Nephron progenitor cell (in vitro differentiated cells): Measurements from ENCODE around the gene RGS9BP.
A peak's percentile ranks its signal among the peaks of the same experiment; 100 is the strongest.

Experiments used
- DNase-seq: peaks from one replicate; pipeline ENCODE4 v3.0.0; 2021
- H3K27ac Mint-ChIP-seq: 2 replicates; pipeline ENCODE4 v1.8.0; 2021; ENCODE audit warnings: mild to moderate bottlenecking, moderate library complexity, mixed read lengths
- H3K27me3 Mint-ChIP-seq: 2 replicates; pipeline ENCODE4 v1.8.0; 2021; ENCODE audit warnings: mild to moderate bottlenecking, low read depth, mixed read lengths; ENCODE audit not compliant: poor library complexity
- H3K36me3 Mint-ChIP-seq: 2 replicates; pipeline ENCODE4 v1.8.0; 2021; ENCODE audit warnings: low read depth, mixed read lengths
- H3K4me1 Mint-ChIP-seq: 2 replicates; pipeline ENCODE4 v1.8.0; 2021; ENCODE audit warnings: mixed read lengths
- H3K4me3 Mint-ChIP-seq: 2 replicates; pipeline ENCODE4 v1.8.0; 2021; ENCODE audit warnings: mild to moderate bottlenecking, moderate library complexity, mixed read lengths
- H3K9me3 Mint-ChIP-seq: 2 replicates; pipeline ENCODE4 v1.8.0; 2021; ENCODE audit warnings: mild to moderate bottlenecking, moderate library complexity, mixed read lengths
- TF ChIP-seq, protein P1 (sequence below): fragments of 200-600 bp; sonication (generic); IDR thresholded peaks from 2 replicates; pipeline ENCODE4 v1.5.0; 2021; ENCODE audit warnings: antibody characterized with exemption

The RGS9BP gene

GRCh38 chr19:32677657-32678056 is 2.0 kb downstream of the RGS9BP start:
- Mint-ChIP-seq H3K27ac (no peak overlapping the region), H3K36me3 (no peaks in the 10 kb centered on the region), H3K4me1 (peaks cover 23% of the 10 kb centered on the region), H3K9me3 (no peaks in the 10 kb centered on the region), H3K4me3 (peak overlapping the region; percentile 58), H3K27me3 (peaks cover 68% of the 10 kb centered on the region)
- TF ChIP-seq, protein P1, sequence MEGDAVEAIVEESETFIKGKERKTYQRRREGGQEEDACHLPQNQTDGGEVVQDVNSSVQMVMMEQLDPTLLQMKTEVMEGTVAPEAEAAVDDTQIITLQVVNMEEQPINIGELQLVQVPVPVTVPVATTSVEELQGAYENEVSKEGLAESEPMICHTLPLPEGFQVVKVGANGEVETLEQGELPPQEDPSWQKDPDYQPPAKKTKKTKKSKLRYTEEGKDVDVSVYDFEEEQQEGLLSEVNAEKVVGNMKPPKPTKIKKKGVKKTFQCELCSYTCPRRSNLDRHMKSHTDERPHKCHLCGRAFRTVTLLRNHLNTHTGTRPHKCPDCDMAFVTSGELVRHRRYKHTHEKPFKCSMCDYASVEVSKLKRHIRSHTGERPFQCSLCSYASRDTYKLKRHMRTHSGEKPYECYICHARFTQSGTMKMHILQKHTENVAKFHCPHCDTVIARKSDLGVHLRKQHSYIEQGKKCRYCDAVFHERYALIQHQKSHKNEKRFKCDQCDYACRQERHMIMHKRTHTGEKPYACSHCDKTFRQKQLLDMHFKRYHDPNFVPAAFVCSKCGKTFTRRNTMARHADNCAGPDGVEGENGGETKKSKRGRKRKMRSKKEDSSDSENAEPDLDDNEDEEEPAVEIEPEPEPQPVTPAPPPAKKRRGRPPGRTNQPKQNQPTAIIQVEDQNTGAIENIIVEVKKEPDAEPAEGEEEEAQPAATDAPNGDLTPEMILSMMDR = no peak
- DNase-seq = peak; percentile 46

DNA sequence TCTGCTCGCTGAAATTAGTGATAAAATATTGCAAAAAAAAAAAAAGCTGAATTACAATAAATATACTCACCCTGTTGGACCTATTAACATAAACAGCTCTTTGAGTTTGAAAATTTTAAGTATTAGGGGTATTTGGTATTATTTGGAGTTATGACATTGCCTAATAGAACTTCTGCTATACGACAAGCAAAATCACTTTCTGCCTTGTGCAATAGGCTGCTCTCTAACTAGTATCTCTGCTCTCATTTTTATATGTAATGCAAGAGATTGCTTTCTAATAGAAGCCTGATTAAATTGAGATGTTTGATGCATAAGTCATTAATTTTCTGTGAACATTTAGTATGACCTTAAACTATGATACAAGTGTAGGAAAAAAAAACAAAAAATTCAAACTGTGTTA is 5.3 kb downstream of the RGS9BP start:
- H3K36me3 Mint-ChIP-seq = no peaks in the 10 kb centered on the region
- peaks cover 10% of the 10 kb centered on the region for H3K4me1 Mint-ChIP-seq
- DNase-seq = no peak
- no peak overlapping the region for H3K27ac Mint-ChIP-seq
- TF ChIP-seq, protein P1 = no peak
- peaks cover 54% of the 10 kb centered on the region for H3K27me3 Mint-ChIP-seq
- H3K9me3 Mint-ChIP-seq = no peaks in the 10 kb centered on the region
- no peak overlapping the region for H3K4me3 Mint-ChIP-seq

DNA sequence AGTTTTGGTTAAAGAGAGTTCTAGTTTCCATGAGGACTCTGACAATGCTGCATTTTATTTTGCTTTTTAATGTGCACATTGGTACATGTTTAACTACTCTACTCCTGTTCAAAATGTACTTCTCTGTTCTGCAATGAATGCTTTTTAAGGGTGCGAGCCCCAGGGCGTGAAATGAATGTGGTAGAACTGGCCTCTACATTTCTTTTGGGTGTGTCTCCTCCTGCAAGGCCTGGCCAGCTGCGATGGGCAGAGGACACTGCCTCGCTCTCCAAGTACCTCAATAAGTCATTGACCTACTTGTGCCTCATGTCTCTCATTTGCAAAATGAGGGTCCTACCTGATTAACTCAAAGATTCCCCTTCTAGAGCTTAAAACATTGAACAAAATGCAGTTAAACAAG is 6.7 kb downstream of the RGS9BP start:
- DNase-seq = no peak
- Mint-ChIP-seq H3K27ac (no peak overlapping the region), H3K36me3 (peaks cover 5% of the 10 kb centered on the region), H3K4me3 (no peak overlapping the region), H3K4me1 (peaks cover 6% of the 10 kb centered on the region), H3K9me3 (no peaks in the 10 kb centered on the region), H3K27me3 (peaks cover 41% of the 10 kb centered on the region)
- TF ChIP-seq, protein P1 = no peak

DNA sequence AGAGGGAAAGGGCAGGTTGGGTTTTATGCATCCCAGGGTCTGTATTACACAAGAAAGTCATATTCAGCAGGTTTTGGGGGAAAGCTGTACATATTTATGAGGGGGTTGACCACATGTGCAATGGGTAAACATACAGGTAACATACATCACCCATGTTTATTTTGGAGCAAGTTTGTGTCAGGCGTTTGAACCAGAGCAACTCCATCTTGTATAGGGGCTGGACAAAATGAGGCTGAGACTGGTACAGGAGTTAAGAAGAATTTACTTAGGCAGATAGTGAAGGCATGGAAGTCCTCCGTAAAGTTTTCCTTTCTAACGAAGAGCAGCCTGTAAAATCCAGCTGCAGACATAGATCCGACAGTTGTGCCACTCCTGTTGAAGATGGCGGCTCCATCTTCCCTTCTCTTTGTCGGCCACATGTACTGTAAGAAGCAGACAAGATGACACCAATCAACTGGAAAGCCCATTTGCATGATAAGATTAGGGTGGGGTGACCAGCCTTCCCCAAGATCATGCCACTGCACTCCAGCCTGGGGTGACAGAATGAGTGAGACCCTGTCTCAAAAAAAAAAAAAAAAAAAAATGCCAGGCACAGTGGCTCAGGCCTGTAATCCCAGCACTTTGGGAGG is 11.3 kb downstream of the RGS9BP start:
- H3K9me3 Mint-ChIP-seq = no peaks in the 10 kb centered on the region
- no peak overlapping the region for H3K27ac Mint-ChIP-seq
- peaks cover 10% of the 10 kb centered on the region for H3K4me1 Mint-ChIP-seq
- no peak overlapping the region for H3K4me3 Mint-ChIP-seq
- TF ChIP-seq, protein P1 = no peak
- no peak for DNase-seq
- H3K27me3 Mint-ChIP-seq = peaks cover 14% of the 10 kb centered on the region
- H3K36me3 Mint-ChIP-seq = peaks cover 5% of the 10 kb centered on the region

DNA sequence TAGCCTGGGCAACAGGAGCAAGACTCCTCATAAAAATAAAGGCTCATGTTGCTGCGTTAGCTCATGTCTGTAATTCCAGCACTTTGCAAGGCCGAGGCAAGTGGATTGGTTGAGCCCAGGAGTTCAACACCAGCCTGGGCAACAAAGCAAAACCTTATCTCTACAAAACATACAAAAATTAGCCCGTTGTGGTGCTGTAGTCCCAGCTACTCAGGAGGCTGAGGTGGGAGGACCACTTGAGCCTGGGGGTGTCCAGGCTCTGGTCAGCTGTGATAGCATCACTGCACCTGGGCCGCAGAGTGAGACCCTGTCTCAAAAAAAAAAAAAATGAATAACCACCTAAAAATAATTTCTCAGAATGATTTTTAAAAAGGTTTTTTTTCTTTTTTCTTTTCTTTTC is 12.0 kb downstream of the RGS9BP start:
- H3K36me3 Mint-ChIP-seq = peaks cover 6% of the 10 kb centered on the region
- peaks cover 8% of the 10 kb centered on the region for H3K27me3 Mint-ChIP-seq
- H3K4me3 Mint-ChIP-seq = no peak overlapping the region
- no peak for DNase-seq
- peaks cover 12% of the 10 kb centered on the region for H3K4me1 Mint-ChIP-seq
- H3K27ac Mint-ChIP-seq = no peak overlapping the region
- H3K9me3 Mint-ChIP-seq = peaks cover under 1% of the 10 kb centered on the region
- TF ChIP-seq, protein P1 = no peak

DNA sequence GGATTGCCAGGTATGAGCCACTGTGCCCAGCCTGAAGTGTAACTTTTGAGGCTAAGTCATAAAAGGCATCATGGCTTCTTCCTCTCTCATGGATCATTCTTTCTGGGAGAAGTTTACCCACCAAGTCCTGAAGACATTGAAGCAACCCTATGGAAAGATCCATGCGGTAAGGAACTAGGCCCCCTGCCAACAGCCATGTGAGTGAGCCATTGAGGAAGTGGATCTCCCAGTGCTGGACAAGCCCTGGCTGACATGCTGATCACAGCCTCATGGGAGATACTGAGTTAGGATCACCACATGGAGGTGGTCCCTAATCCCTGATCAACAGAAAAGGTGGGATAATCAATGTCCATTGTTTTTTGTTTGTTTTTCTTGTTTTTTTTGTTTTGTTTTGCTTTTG is 12.7 kb downstream of the RGS9BP start:
- TF ChIP-seq, protein P1 = no peak
- Mint-ChIP-seq H3K4me1 (peaks cover 18% of the 10 kb centered on the region), H3K36me3 (peaks cover 12% of the 10 kb centered on the region), H3K4me3 (no peak overlapping the region), H3K9me3 (peaks cover 6% of the 10 kb centered on the region), H3K27ac (no peak overlapping the region), H3K27me3 (peaks cover 8% of the 10 kb centered on the region)
- DNase-seq = no peak
